ENCODE measurements around the gene MELTF. TPM values are rescaled to one million over a fixed set of nuclear protein-coding genes. Genes with fewer than 3 reads are reported as not detected.
A peak's percentile ranks its signal among the peaks of the same experiment; 100 is the strongest.

MELTF gene
- polyA plus RNA-seq, 4 donors: 6.5 to 480 (median 8.4) TPM

- no peak overlapping the region for H3K27ac ChIP-seq (ENCODE audit: low read depth in 1 of 3, low read length in 2 of 3)
- no peak for DNase-seq
- no peak for FAIRE-seq
- peaks cover 0 to 86% (median 0%) of the 10 kb centered on the region in 3 donors for H3K36me3 ChIP-seq (ENCODE audit: control insufficient read depth in 3 of 3, insufficient read depth in 2 of 3, low read depth in 1 of 3, low read length in 3 of 3)
- no peaks in the 10 kb centered on the region for H3K27me3 ChIP-seq (ENCODE audit: control insufficient read depth in 3 of 3, insufficient read depth in 3 of 3, low read length in 3 of 3)
- 74 to 83% (median 81%) methylated on average over 27 to 30 of the region's 30 CpGs for WGBS, 3 donors
- H3K4me1 ChIP-seq (ENCODE audit: control insufficient read depth in 3 of 3, insufficient read depth in 2 of 3, low read depth in 1 of 3, low read length in 2 of 3): peaks cover 0 to 19% (median 0%) of the 10 kb centered on the region in 3 donors
- no peak overlapping the region for H3K4me3 ChIP-seq (ENCODE audit: low read depth in 1 of 3, low read length in 3 of 3)
- H3K9me3 ChIP-seq (ENCODE audit: control insufficient read depth in 2 of 2, insufficient read depth in 1 of 2, low read depth in 1 of 2, low read length in 1 of 2): no peaks in the 10 kb centered on the region
Measured at GRCh38 chr3:197010556-197011351, 18.9 kb downstream of the MELTF start.

DNA sequence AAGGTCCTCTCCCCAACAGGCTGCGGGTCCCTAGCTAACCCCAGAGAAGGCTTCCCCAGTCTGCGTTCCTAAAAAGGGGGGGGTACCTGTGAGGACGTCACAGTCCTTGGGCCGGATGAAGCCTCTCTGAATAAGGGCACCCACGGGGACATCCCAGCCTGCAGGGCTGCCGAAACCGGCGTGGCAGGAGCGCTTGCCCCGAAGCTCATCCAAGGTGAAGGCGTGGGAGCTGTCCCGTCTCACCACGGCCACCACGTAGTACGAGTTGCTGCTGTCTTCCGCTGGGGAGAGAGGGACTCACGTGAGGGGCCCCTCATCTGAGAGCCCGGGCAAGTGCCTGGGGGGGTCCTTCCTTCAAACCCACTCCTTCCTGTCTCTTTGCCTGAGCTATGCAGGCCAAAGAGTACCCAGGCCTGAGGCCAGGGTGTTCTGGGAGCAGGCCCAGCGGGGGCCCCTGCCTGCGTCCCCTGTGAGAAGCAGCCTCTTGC lies 20.0 kb downstream of the MELTF start:
- no peaks in the 10 kb centered on the region for H3K9me3 ChIP-seq (ENCODE audit: control insufficient read depth in 2 of 2, insufficient read depth in 1 of 2, low read depth in 1 of 2, low read length in 1 of 2)
- 90 to 93% (median 91%) methylated on average over 20 of the region's 20 CpGs for WGBS, 3 donors
- no peaks in the 10 kb centered on the region for H3K27me3 ChIP-seq (ENCODE audit: control insufficient read depth in 3 of 3, insufficient read depth in 3 of 3, low read length in 3 of 3)
- no peak for DNase-seq
- FAIRE-seq: no peak
- no peak overlapping the region for H3K4me3 ChIP-seq (ENCODE audit: low read depth in 1 of 3, low read length in 3 of 3)
- H3K4me1 ChIP-seq (ENCODE audit: control insufficient read depth in 3 of 3, insufficient read depth in 2 of 3, low read depth in 1 of 3, low read length in 2 of 3): peaks cover 0 to 30% (median 0%) of the 10 kb centered on the region in 3 donors
- H3K27ac ChIP-seq (ENCODE audit: low read depth in 1 of 3, low read length in 2 of 3): no peak overlapping the region
- peaks cover 0 to 85% (median 0%) of the 10 kb centered on the region in 3 donors for H3K36me3 ChIP-seq (ENCODE audit: control insufficient read depth in 3 of 3, insufficient read depth in 2 of 3, low read depth in 1 of 3, low read length in 3 of 3)

GRCh38 chr3:197008436-197009209 lies 21.0 kb downstream of the MELTF start:
- Histone ChIP-seq H3K27ac (ENCODE audit: low read depth in 1 of 3, low read length in 2 of 3) (no peak overlapping the region), H3K4me3 (ENCODE audit: low read depth in 1 of 3, low read length in 3 of 3) (no peak overlapping the region), H3K9me3 (ENCODE audit: control insufficient read depth in 2 of 2, insufficient read depth in 1 of 2, low read depth in 1 of 2, low read length in 1 of 2) (no peaks in the 10 kb centered on the region), H3K4me1 (ENCODE audit: control insufficient read depth in 3 of 3, insufficient read depth in 2 of 3, low read depth in 1 of 3, low read length in 2 of 3) (peaks cover 0 to 38% (median 0%) of the 10 kb centered on the region in 3 donors), H3K36me3 (ENCODE audit: control insufficient read depth in 3 of 3, insufficient read depth in 2 of 3, low read depth in 1 of 3, low read length in 3 of 3) (peaks cover 0 to 88% (median 0%) of the 10 kb centered on the region in 3 donors), H3K27me3 (ENCODE audit: control insufficient read depth in 3 of 3, insufficient read depth in 3 of 3, low read length in 3 of 3) (no peaks in the 10 kb centered on the region)
- no peak for FAIRE-seq
- no peak for DNase-seq
- 91 to 93% (median 92%) methylated on average over 27 of the region's 27 CpGs for WGBS, 3 donors

DNA sequence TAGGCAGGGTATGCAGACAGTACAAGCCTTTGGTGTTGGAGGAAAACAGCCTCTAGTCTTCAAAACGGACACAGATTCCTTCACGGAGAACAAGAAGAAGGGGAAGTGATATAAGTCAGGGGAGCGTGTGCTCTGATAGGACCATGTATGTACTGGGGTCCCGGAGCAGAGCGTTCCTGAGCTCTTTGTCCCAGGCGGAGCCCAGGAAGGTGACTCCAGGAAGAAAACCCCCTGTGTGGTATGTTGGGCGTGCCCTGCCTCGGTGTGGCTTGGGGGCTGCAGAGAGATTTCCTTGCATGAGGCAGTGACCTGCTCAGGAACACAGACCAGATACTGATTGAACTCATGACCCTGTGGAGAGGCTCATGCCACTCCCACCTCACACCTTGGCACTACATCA lies 21.7 kb downstream of the MELTF start:
- peaks cover 0 to 40% (median 0%) of the 10 kb centered on the region in 3 donors for H3K4me1 ChIP-seq (ENCODE audit: control insufficient read depth in 3 of 3, insufficient read depth in 2 of 3, low read depth in 1 of 3, low read length in 2 of 3)
- peak overlapping the region in 1 of 3 donors; percentile 62 for H3K27ac ChIP-seq (ENCODE audit: low read depth in 1 of 3, low read length in 2 of 3)
- 79 to 87% (median 84%) methylated on average over 8 of the region's 8 CpGs for WGBS, 3 donors
- peaks cover 0 to 88% (median 0%) of the 10 kb centered on the region in 3 donors for H3K36me3 ChIP-seq (ENCODE audit: control insufficient read depth in 3 of 3, insufficient read depth in 2 of 3, low read depth in 1 of 3, low read length in 3 of 3)
- no peaks in the 10 kb centered on the region for H3K9me3 ChIP-seq (ENCODE audit: control insufficient read depth in 2 of 2, insufficient read depth in 1 of 2, low read depth in 1 of 2, low read length in 1 of 2)
- FAIRE-seq (no peak), DNase-seq (no peak)
- no peak overlapping the region for H3K4me3 ChIP-seq (ENCODE audit: low read depth in 1 of 3, low read length in 3 of 3)
- H3K27me3 ChIP-seq (ENCODE audit: control insufficient read depth in 3 of 3, insufficient read depth in 3 of 3, low read length in 3 of 3): no peaks in the 10 kb centered on the region

GRCh38 chr3:197007296-197007940 lies 22.2 kb downstream of the MELTF start:
- Histone ChIP-seq H3K4me1 (ENCODE audit: control insufficient read depth in 3 of 3, insufficient read depth in 2 of 3, low read depth in 1 of 3, low read length in 2 of 3) (peaks cover 0 to 40% (median 0%) of the 10 kb centered on the region in 3 donors), H3K4me3 (ENCODE audit: low read depth in 1 of 3, low read length in 3 of 3) (no peak overlapping the region), H3K36me3 (ENCODE audit: control insufficient read depth in 3 of 3, insufficient read depth in 2 of 3, low read depth in 1 of 3, low read length in 3 of 3) (peaks cover 0 to 86% (median 0%) of the 10 kb centered on the region in 3 donors), H3K27me3 (ENCODE audit: control insufficient read depth in 3 of 3, insufficient read depth in 3 of 3, low read length in 3 of 3) (no peaks in the 10 kb centered on the region), H3K9me3 (ENCODE audit: control insufficient read depth in 2 of 2, insufficient read depth in 1 of 2, low read depth in 1 of 2, low read length in 1 of 2) (no peaks in the 10 kb centered on the region), H3K27ac (ENCODE audit: low read depth in 1 of 3, low read length in 2 of 3) (peak overlapping the region in 1 of 3 donors; percentile 62)
- FAIRE-seq (no peak), DNase-seq (peak; percentile 56 to 81)
- WGBS, 3 donors: 47 to 69% (median 63%) methylated on average over 12 of the region's 12 CpGs

DNA sequence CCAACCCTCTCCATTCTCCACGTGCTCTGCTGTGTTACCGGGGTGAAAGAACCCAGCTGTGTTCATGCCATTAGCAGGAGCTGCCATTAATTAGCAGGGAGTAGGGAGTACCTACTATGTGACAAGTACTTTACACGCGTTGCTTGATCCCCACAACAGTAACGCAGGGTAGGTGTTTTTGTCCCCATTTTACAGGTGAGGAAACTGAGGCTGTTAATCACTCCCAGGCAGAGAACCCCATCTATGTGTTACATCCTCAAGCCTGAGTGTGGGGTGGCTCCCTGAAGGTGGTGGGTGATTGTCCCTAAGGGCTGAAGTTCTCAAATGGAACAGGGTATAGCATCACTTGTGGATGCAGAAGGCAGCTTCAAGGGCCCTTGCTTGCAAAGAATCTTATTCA lies 22.8 kb downstream of the MELTF start:
- Histone ChIP-seq H3K27me3 (ENCODE audit: control insufficient read depth in 3 of 3, insufficient read depth in 3 of 3, low read length in 3 of 3) (no peaks in the 10 kb centered on the region), H3K27ac (ENCODE audit: low read depth in 1 of 3, low read length in 2 of 3) (peak overlapping the region in 1 of 3 donors; percentile 10), H3K4me3 (ENCODE audit: low read depth in 1 of 3, low read length in 3 of 3) (no peak overlapping the region), H3K9me3 (ENCODE audit: control insufficient read depth in 2 of 2, insufficient read depth in 1 of 2, low read depth in 1 of 2, low read length in 1 of 2) (no peaks in the 10 kb centered on the region), H3K36me3 (ENCODE audit: control insufficient read depth in 3 of 3, insufficient read depth in 2 of 3, low read depth in 1 of 3, low read length in 3 of 3) (peaks cover 0 to 85% (median 0%) of the 10 kb centered on the region in 3 donors), H3K4me1 (ENCODE audit: control insufficient read depth in 3 of 3, insufficient read depth in 2 of 3, low read depth in 1 of 3, low read length in 2 of 3) (peaks cover 0 to 40% (median 0%) of the 10 kb centered on the region in 3 donors)
- no peak for DNase-seq
- WGBS, 3 donors: 91 to 93% (median 92%) methylated on average over 5 of the region's 5 CpGs
- FAIRE-seq: no peak

DNA sequence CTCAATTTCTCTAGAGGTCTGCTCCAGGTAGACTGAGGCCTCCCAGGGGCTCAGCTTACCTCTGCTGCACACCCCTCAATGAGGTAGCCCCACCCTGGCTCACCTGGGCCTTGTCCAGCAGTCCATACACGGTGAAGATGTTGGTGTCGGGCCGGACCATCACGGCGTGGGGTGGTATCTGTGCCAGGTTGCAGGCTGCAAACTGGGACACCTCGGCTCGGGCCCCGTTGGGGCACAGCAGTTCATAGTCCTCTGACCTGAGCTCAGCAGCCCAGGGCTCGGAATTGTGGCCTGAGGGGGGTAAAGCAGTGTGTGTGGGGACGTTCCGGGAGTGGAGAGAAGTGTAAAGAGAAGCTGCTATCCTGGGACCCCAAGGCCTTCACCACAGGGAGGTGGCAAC lies 23.2 kb downstream of the MELTF start:
- FAIRE-seq (no peak), DNase-seq (no peak)
- Histone ChIP-seq H3K4me3 (ENCODE audit: low read depth in 1 of 3, low read length in 3 of 3) (no peak overlapping the region), H3K4me1 (ENCODE audit: control insufficient read depth in 3 of 3, insufficient read depth in 2 of 3, low read depth in 1 of 3, low read length in 2 of 3) (peaks cover 0 to 40% (median 0%) of the 10 kb centered on the region in 3 donors), H3K27ac (ENCODE audit: low read depth in 1 of 3, low read length in 2 of 3) (peak overlapping the region in 1 of 3 donors; percentile 10), H3K36me3 (ENCODE audit: control insufficient read depth in 3 of 3, insufficient read depth in 2 of 3, low read depth in 1 of 3, low read length in 3 of 3) (peaks cover 0 to 85% (median 0%) of the 10 kb centered on the region in 3 donors), H3K27me3 (ENCODE audit: control insufficient read depth in 3 of 3, insufficient read depth in 3 of 3, low read length in 3 of 3) (no peaks in the 10 kb centered on the region), H3K9me3 (ENCODE audit: control insufficient read depth in 2 of 2, insufficient read depth in 1 of 2, low read depth in 1 of 2, low read length in 1 of 2) (no peaks in the 10 kb centered on the region)
- 72 to 85% (median 82%) methylated on average over 11 of the region's 11 CpGs for WGBS, 3 donors

Measured in small intestine (tissue), 7 donors.